Liver (tissue), 9 donors: ENCODE data around the gene NAT8. TPM values are rescaled to one million over a fixed set of nuclear protein-coding genes. Genes with fewer than 3 reads are reported as not detected.
"Not testable (repeated sequence)": the region's sequence is repeated elsewhere in the genome, so short reads cannot be mapped to it uniquely, and the experiment has no call there.

ENCODE experiments used
- DNase-seq: peaks from one replicate; pipeline ENCODE4 v3.0.0-alpha.2; 2017; ENCODE audit warnings: low spot score
- H3K27ac ChIP-seq, 2 donors: one replicate each; pipeline ENCODE4 v1.7.0; 2013; ENCODE audit warnings: inconsistent platforms in 2 of 2, low read length in 2 of 2, control low read depth in 1 of 2, low read depth in 1 of 2, mild to moderate bottlenecking in 1 of 2
- H3K27me3 ChIP-seq, 4 donors: one replicate each; pipeline versions ENCODE4 v1.6.1 to v1.7.0; 2013; ENCODE audit warnings: low read length in 3 of 4, inconsistent platforms in 1 of 4, mild to moderate bottlenecking in 1 of 4, moderate library complexity in 1 of 4; ENCODE audit not compliant: control insufficient read depth in 4 of 4, insufficient read depth in 4 of 4
- H3K36me3 ChIP-seq, 4 donors: one replicate each; pipeline versions ENCODE4 v1.6.1 to v1.7.0; 2013; ENCODE audit warnings: low read length in 3 of 4, mild to moderate bottlenecking in 3 of 4, low read depth in 1 of 4, moderate library complexity in 1 of 4; ENCODE audit not compliant: control insufficient read depth in 4 of 4, insufficient read depth in 3 of 4
- H3K4me1 ChIP-seq, 4 donors: one replicate each; pipeline versions ENCODE4 v1.6.1 to v1.7.0; 2013; ENCODE audit warnings: low read length in 3 of 4, mild to moderate bottlenecking in 3 of 4, moderate library complexity in 1 of 4; ENCODE audit not compliant: control insufficient read depth in 4 of 4, insufficient read depth in 4 of 4
- H3K4me3 ChIP-seq, 3 donors: one replicate each; pipeline versions ENCODE4 v1.6.1 to v1.7.0; 2013; ENCODE audit warnings: low read length in 3 of 3, control low read depth in 1 of 3, low read depth in 1 of 3, mild to moderate bottlenecking in 1 of 3
- H3K9ac ChIP-seq, 2 donors: one replicate each; pipeline ENCODE4 v1.7.0; 2013; ENCODE audit warnings: low read length in 2 of 2, mild to moderate bottlenecking in 2 of 2, moderate library complexity in 2 of 2, control low read depth in 1 of 2, low read depth in 1 of 2
- H3K9me3 ChIP-seq, 4 donors: one replicate each; pipeline versions ENCODE4 v1.6.1 to v1.7.0; 2013; ENCODE audit warnings: low read length in 3 of 4; ENCODE audit not compliant: control insufficient read depth in 4 of 4
- ATF3 ChIP-seq: IDR thresholded peaks from 2 replicates; pipeline ENCODE4 v1.6.1; 2016; ENCODE audit warnings: antibody characterized with exemption
- EGR1 ChIP-seq, 2 donors: IDR thresholded peaks; 2 replicates each; pipeline ENCODE4 v1.6.1; 2016 to 2018; ENCODE audit warnings: antibody characterized with exemption in 2 of 2, low read depth in 2 of 2
- FOXA1 ChIP-seq: IDR thresholded peaks from 2 replicates; pipeline ENCODE4 v1.6.1; 2016; ENCODE audit warnings: antibody characterized with exemption
- GABPA ChIP-seq, 2 donors: IDR thresholded peaks in 1 of 2; conservative IDR thresholded peaks in 1 of 2; 2 replicates each; pipeline ENCODE4 v1.6.1; 2016; ENCODE audit warnings: antibody characterized with exemption in 2 of 2, mild to moderate bottlenecking in 1 of 2, moderate library complexity in 1 of 2
- HNF4A ChIP-seq, 2 donors: conservative IDR thresholded peaks; 2 replicates each; pipeline ENCODE4 v1.6.1; 2016; ENCODE audit warnings: antibody characterized with exemption in 2 of 2, mild to moderate bottlenecking in 2 of 2
- HNF4G ChIP-seq: IDR thresholded peaks from 2 replicates; pipeline ENCODE4 v1.6.1; 2016; ENCODE audit warnings: antibody characterized with exemption
- NR2F2 ChIP-seq: IDR thresholded peaks from 2 replicates; pipeline ENCODE4 v1.6.1; 2016; ENCODE audit warnings: antibody characterized with exemption
- RAD21 ChIP-seq, 2 donors: IDR thresholded peaks; 2 replicates each; pipeline ENCODE4 v1.6.1; 2016; ENCODE audit warnings: antibody characterized with exemption in 2 of 2, mild to moderate bottlenecking in 2 of 2
- REST ChIP-seq: IDR thresholded peaks from 2 replicates; pipeline ENCODE4 v1.6.1; 2016; ENCODE audit warnings: antibody characterized with exemption, mild to moderate bottlenecking
- RXRA ChIP-seq, 2 donors: IDR thresholded peaks; 2 replicates each; pipeline ENCODE4 v1.6.1; 2017 to 2018; ENCODE audit warnings: antibody characterized with exemption in 2 of 2, mild to moderate bottlenecking in 1 of 2
- SP1 ChIP-seq: IDR thresholded peaks from 2 replicates; pipeline ENCODE4 v1.6.1; 2018; ENCODE audit warnings: antibody characterized with exemption, mild to moderate bottlenecking
- TAF1 ChIP-seq: conservative IDR thresholded peaks from 2 replicates; pipeline ENCODE4 v1.6.1; 2016; ENCODE audit warnings: antibody characterized with exemption, mild to moderate bottlenecking
- YY1 ChIP-seq: IDR thresholded peaks from 2 replicates; pipeline ENCODE4 v1.6.1; 2016; ENCODE audit warnings: antibody characterized with exemption, mild to moderate bottlenecking
- WGBS: extraction: QIAGEN DNeasy Blood & Tissue Kit; methylation state at CpG from one replicate; pipeline ENCODE4 v1.1.7; 2013; 5-methylcytosine and 5-hydroxymethylcytosine counted together
- polyA plus RNA-seq, 2 donors: library from polyadenylated mRNA; stranded (reverse) in 1 of 2; unstranded in 1 of 2; fragments of 200-250 nt in 1 of 2; fragments of >200 nt in 1 of 2; fragmentation: Nextera tagmentation in 1 of 2; extraction: Ambion mirVana in 1 of 2; gene quantifications; one replicate each; pipeline versions ENCODE4 v1.2.1 to v1.2.3, GENCODE V29; 2013 to 2015
- total RNA-seq, 2 donors: library from RNA; depleted of rRNA; stranded (reverse); fragments of >200 nt; gene quantifications; one replicate each; pipeline ENCODE4 v1.2.3, GENCODE V29; 2014
- TF ChIP-seq, protein P1 (sequence below): fragments of 150-350 bp; IDR thresholded peaks from 2 replicates; pipeline ENCODE4 v1.5.1; 2017; ENCODE audit warnings: improper control_type of control experiment, low read depth, low read length; ENCODE audit not compliant: missing input control
- TF ChIP-seq, protein P2 (sequence below): IDR thresholded peaks from 2 replicates; pipeline ENCODE4 v1.6.1; 2016; ENCODE audit warnings: antibody characterized with exemption
- donor health status: healthy.
- donor health status: healthy.
- donor health status: healthy.
- donor health status: healthy.
- donor health status: healthy.

The NAT8 gene
- total and polyA plus RNA-seq, 4 donors: 8.3 to 67.5 (median 19.2) TPM

- not testable (repeated sequence) for H3K4me3 ChIP-seq, DNase-seq, H3K4me1 ChIP-seq, H3K27ac ChIP-seq, H3K9me3 ChIP-seq, H3K36me3 ChIP-seq, H3K27me3 ChIP-seq, H3K9ac ChIP-seq
- 67% methylated on average over 3 of the region's 3 CpGs for WGBS
- TF ChIP-seq, protein P1, sequence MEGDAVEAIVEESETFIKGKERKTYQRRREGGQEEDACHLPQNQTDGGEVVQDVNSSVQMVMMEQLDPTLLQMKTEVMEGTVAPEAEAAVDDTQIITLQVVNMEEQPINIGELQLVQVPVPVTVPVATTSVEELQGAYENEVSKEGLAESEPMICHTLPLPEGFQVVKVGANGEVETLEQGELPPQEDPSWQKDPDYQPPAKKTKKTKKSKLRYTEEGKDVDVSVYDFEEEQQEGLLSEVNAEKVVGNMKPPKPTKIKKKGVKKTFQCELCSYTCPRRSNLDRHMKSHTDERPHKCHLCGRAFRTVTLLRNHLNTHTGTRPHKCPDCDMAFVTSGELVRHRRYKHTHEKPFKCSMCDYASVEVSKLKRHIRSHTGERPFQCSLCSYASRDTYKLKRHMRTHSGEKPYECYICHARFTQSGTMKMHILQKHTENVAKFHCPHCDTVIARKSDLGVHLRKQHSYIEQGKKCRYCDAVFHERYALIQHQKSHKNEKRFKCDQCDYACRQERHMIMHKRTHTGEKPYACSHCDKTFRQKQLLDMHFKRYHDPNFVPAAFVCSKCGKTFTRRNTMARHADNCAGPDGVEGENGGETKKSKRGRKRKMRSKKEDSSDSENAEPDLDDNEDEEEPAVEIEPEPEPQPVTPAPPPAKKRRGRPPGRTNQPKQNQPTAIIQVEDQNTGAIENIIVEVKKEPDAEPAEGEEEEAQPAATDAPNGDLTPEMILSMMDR: peak; percentile 26
- TF ChIP-seq RAD21 (IDR thresholded peaks at IDR 0.05): peak; percentile 65 to 72
Measured at GRCh38 chr2:73619925-73620324, 22.3 kb downstream of the NAT8 start.

- H3K27ac ChIP-seq: no peak overlapping the region
- no peaks in the 10 kb centered on the region for H3K36me3 ChIP-seq
- DNase-seq: no peak
- no peaks in the 10 kb centered on the region for H3K27me3 ChIP-seq
- no peaks in the 10 kb centered on the region for H3K4me1 ChIP-seq
- H3K9me3 ChIP-seq: no peaks in the 10 kb centered on the region
- TF ChIP-seq RAD21 (IDR thresholded peaks at IDR 0.05) (no peak), GABPA (IDR thresholded peaks at IDR 0.05 in 1 of 2, conservative IDR thresholded peaks at IDR 0.05 in 1 of 2) (no peak), FOXA1 (no peak), HNF4G (no peak), ATF3 (no peak), SP1 (no peak), TAF1 (no peak), NR2F2 (no peak), RXRA (IDR thresholded peaks at IDR 0.05) (no peak), YY1 (no peak), EGR1 (IDR thresholded peaks at IDR 0.05; ENCODE audit: low read depth in 2 of 2) (no peak), HNF4A (conservative IDR thresholded peaks at IDR 0.05) (no peak), REST (no peak)
- TF ChIP-seq, protein P1: no peak
- TF ChIP-seq, protein P2, sequence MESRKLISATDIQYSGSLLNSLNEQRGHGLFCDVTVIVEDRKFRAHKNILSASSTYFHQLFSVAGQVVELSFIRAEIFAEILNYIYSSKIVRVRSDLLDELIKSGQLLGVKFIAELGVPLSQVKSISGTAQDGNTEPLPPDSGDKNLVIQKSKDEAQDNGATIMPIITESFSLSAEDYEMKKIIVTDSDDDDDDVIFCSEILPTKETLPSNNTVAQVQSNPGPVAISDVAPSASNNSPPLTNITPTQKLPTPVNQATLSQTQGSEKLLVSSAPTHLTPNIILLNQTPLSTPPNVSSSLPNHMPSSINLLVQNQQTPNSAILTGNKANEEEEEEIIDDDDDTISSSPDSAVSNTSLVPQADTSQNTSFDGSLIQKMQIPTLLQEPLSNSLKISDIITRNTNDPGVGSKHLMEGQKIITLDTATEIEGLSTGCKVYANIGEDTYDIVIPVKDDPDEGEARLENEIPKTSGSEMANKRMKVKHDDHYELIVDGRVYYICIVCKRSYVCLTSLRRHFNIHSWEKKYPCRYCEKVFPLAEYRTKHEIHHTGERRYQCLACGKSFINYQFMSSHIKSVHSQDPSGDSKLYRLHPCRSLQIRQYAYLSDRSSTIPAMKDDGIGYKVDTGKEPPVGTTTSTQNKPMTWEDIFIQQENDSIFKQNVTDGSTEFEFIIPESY: no peak
- H3K9ac ChIP-seq: no peak overlapping the region
- H3K4me3 ChIP-seq: no peak overlapping the region
Measured at GRCh38 chr2:73614997-73615396, 27.2 kb downstream of the NAT8 start.
